ENCODE measurements around the gene FGFR1OP2. TPM values are rescaled to one million over a fixed set of nuclear protein-coding genes. Genes with fewer than 3 reads are reported as not detected.

Gene FGFR1OP2
- total RNA-seq, 1 donor from 2014 or later: 120 TPM

- no peak for DNase-seq
These were observed 65.4 kb downstream of the FGFR1OP2 start for GRCh38 chr12:27003421-27004381.

GRCh38 chr12:27005495-27005894 lies 67.2 kb downstream of the FGFR1OP2 start:
- DNase-seq: no peak

- DNase-seq: no peak
These were observed 68.7 kb downstream of the FGFR1OP2 start for GRCh38 chr12:27006797-27007467.

- DNase-seq: no peak
These were observed 69.8 kb downstream of the FGFR1OP2 start for GRCh38 chr12:27008081-27008480.

GRCh38 chr12:27009881-27010301 lies 71.6 kb downstream of the FGFR1OP2 start:
- peak; percentile 13 for DNase-seq

GRCh38 chr12:27012239-27012981 lies 74.1 kb downstream of the FGFR1OP2 start:
- DNase-seq: no peak

GRCh38 chr12:27012982-27013255 lies 74.6 kb downstream of the FGFR1OP2 start:
- no peak for DNase-seq

GRCh38 chr12:27013611-27014084 lies 75.4 kb downstream of the FGFR1OP2 start:
- peak; percentile 60 for DNase-seq

- peak; percentile 92 for DNase-seq
These were observed 76.0 kb downstream of the FGFR1OP2 start, which contains the start of gene TM7SF3 for GRCh38 chr12:27014085-27014858. Gene TM7SF3, minus strand, starts transcription at chr12:27014384. Its CDS starts 216 bp downstream, at chr12:27014168.

GRCh38 chr12:27014859-27015729 lies 76.8 kb downstream of the FGFR1OP2 start:
- peak; percentile 16 for DNase-seq

GRCh38 chr12:27015730-27016076 lies 77.4 kb downstream of the FGFR1OP2 start:
- DNase-seq: peak; percentile 64

Other genes with a start within 250 kb of the FGFR1OP2 start
- gene ITPR2, start 105.3 kb upstream of the FGFR1OP2 start, total RNA-seq: 43.2 and 64.6 TPM in 2 replicates
- 31.8 and 42.8 TPM in 2 replicates for gene INTS13, start 489 bp upstream of the FGFR1OP2 start, total RNA-seq
- 80.0 and 109 TPM in 2 replicates for gene TM7SF3, start 75.9 kb downstream of the FGFR1OP2 start, total RNA-seq
- gene MED21, start 84.1 kb downstream of the FGFR1OP2 start, total RNA-seq: 53.1 and 57.6 TPM in 2 replicates
- not detected in 2 replicates for gene C12orf71, start 144.1 kb downstream of the FGFR1OP2 start, total RNA-seq

All from dermis blood vessel endothelial cell (primary cell).